Muscle layer of colon (tissue), 2 donors: ENCODE data around the gene MRGPRF.

Experiments
- H3K27ac ChIP-seq: one replicate; pipeline ENCODE4 v1.7.0; 2013; ENCODE audit warnings: low read depth, mild to moderate bottlenecking, low read length, moderate library complexity
- H3K27me3 ChIP-seq, 2 donors: one replicate each; pipeline ENCODE4 v1.7.0; 2013; ENCODE audit warnings: low read length in 2 of 2, mild to moderate bottlenecking in 2 of 2; ENCODE audit not compliant: insufficient read depth in 2 of 2, control insufficient read depth in 1 of 2
- H3K36me3 ChIP-seq: one replicate; pipeline ENCODE4 v1.7.0; 2013; ENCODE audit warnings: mild to moderate bottlenecking, low read length; ENCODE audit not compliant: insufficient read depth
- H3K4me1 ChIP-seq: one replicate; pipeline ENCODE4 v1.7.0; 2013; ENCODE audit warnings: mild to moderate bottlenecking, low read length; ENCODE audit not compliant: insufficient read depth
- H3K4me3 ChIP-seq, 2 donors: one replicate each; pipeline ENCODE4 v1.7.0; 2013; ENCODE audit warnings: low read length in 2 of 2, low read depth in 1 of 2, mild to moderate bottlenecking in 1 of 2, moderate library complexity in 1 of 2
- H3K9ac ChIP-seq: one replicate; pipeline ENCODE4 v1.7.0; 2013; ENCODE audit warnings: low read length
- H3K9me3 ChIP-seq: one replicate; pipeline ENCODE4 v1.7.0; 2013; ENCODE audit warnings: mild to moderate bottlenecking, low read length
- donor health status: abdominal sarcoma.
- donor health status: Adenocarcinoma of cecum.

Gene MRGPRF

DNA sequence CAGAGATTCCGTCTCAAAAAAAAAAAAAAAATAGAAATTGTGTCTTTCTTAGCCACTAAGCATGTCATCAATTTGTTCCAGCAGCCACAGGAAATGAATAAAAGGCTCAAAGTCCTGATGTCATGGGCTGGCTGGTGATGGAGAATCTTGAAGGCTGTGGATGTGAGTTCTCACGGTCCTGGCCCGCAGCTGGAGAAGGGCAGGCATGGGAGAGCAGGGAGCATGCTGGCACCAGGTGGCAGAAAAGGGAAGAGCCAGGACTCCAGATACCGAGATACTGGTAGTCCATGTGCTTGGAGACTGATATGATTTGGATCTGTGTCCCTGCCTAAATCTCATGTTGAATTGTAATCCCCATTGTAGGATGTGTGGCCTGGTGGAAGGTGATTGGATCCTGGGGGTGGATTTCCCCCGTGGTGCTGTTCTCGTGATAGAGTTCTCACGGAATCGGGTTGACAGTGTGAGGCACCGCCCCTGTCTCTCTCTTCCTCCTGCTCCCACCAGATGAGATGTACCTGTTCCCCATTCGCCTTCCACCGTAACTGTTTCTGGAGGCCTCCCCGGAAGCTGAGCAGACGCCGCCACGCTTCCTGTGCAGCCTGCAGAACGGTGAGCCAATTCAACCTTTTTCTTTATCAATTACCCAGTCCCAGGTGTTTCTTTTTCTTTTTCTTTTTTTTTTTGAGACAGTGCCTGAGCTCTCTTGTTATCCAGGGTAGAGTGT is 50.4 kb downstream of the MRGPRF start:
- Histone ChIP-seq H3K9ac (no peak overlapping the region), H3K27ac (no peak overlapping the region), H3K36me3 (no peaks in the 10 kb centered on the region)

DNA sequence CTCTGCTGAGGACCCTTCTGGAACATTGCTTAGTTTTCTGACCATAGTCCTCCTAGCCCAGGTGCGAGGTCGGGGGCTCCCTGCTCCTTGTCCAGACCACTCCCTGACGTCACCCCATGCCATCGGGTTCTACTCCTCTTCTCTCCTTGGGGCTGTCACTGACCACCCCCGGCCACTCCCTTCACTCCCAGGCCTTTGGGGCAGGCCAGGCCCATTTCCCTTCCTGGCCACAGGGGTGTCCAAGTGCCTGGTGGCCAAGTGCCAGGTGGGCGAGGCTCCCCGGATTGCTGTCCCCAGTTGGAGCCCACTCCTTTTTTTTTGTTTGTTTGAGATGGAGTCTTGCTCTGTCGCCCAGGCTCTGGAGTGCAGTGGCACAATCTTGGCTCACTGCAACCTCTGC is 51.8 kb downstream of the MRGPRF start:
- Histone ChIP-seq H3K4me3 (no peak overlapping the region), H3K27ac (no peak overlapping the region), H3K36me3 (no peaks in the 10 kb centered on the region), H3K4me1 (peaks cover 9% of the 10 kb centered on the region), H3K27me3 (no peaks in the 10 kb centered on the region), H3K9ac (no peak overlapping the region), H3K9me3 (no peaks in the 10 kb centered on the region)

More for the DNA sequence above, 50.4 kb downstream of the MRGPRF start:
- Histone ChIP-seq H3K9me3 (no peaks in the 10 kb centered on the region), H3K4me1 (no peaks in the 10 kb centered on the region), H3K27me3 (no peaks in the 10 kb centered on the region), H3K4me3 (no peak overlapping the region)

DNA sequence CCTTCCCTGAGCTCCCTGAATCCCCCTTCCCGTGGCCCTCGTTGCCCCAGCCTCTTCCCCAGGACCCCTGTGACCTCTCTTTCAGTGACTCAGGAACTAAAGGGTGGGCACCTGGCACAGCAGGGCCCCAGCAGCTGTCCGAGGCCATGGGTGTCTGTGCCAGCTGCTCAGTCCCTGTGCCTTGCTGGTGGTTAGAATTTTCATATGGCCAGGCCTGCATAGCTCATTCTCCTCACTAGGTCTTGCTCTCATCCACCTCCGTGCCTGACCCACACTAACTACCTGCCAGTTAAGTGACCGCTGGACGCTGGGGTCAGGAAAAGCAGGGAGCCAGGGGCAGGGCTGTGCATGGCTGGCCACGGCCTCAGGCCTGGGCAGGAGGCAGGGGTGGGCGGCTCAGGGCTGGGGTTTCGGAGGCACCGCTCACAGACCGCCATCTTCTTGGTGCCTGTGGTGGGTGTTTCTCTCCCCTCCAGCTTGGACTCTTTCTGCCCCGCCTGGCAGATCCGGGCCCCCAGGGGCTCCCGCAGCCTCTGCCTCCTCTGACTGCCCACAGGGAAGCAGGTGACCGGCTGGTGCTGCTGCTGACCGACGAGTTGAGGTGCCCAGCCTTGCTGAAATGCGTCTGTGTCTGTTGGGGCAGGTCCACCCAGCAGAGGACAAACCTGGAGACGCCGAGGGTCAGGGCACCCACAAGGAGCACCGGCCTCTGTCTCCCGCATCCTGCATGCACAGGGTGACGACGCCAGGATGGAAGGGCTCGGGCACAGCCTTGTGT is 52.6 kb downstream of the MRGPRF start:
- no peak overlapping the region for H3K4me3 ChIP-seq
- H3K4me1 ChIP-seq: peaks cover 14% of the 10 kb centered on the region
- H3K9me3 ChIP-seq: no peaks in the 10 kb centered on the region
- H3K27me3 ChIP-seq: no peaks in the 10 kb centered on the region
- no peak overlapping the region for H3K9ac ChIP-seq
- H3K36me3 ChIP-seq: no peaks in the 10 kb centered on the region
- H3K27ac ChIP-seq: no peak overlapping the region

- Histone ChIP-seq H3K4me1 (peaks cover 22% of the 10 kb centered on the region), H3K27ac (no peak overlapping the region)
Measured at GRCh38 chr11:68959465-68960293, 53.4 kb downstream of the MRGPRF start.

GRCh38 chr11:68958211-68958610 is 54.8 kb downstream of the MRGPRF start:
- H3K9me3 ChIP-seq: no peaks in the 10 kb centered on the region
- no peaks in the 10 kb centered on the region for H3K36me3 ChIP-seq
- no peaks in the 10 kb centered on the region for H3K27me3 ChIP-seq
- no peak overlapping the region for H3K9ac ChIP-seq
- H3K4me1 ChIP-seq: peaks cover 23% of the 10 kb centered on the region
- no peak overlapping the region for H3K27ac ChIP-seq
- no peak overlapping the region for H3K4me3 ChIP-seq

More at GRCh38 chr11:68959465-68960293, 53.4 kb downstream of the MRGPRF start:
- no peaks in the 10 kb centered on the region for H3K27me3 ChIP-seq
- H3K9me3 ChIP-seq: no peaks in the 10 kb centered on the region
- no peak overlapping the region for H3K4me3 ChIP-seq
- H3K9ac ChIP-seq: no peak overlapping the region
- no peaks in the 10 kb centered on the region for H3K36me3 ChIP-seq

- Histone ChIP-seq H3K9me3 (no peaks in the 10 kb centered on the region), H3K4me3 (peak overlapping the region in 1 of 2 donors; percentile 33), H3K36me3 (no peaks in the 10 kb centered on the region), H3K27ac (peak overlapping the region; percentile 78), H3K4me1 (peaks cover 23% of the 10 kb centered on the region), H3K9ac (peak overlapping the region; percentile 25), H3K27me3 (no peaks in the 10 kb centered on the region)
Measured at GRCh38 chr11:68956547-68957254, 56.3 kb downstream of the MRGPRF start.

GRCh38 chr11:68956142-68956541 is 56.9 kb downstream of the MRGPRF start:
- Histone ChIP-seq H3K27ac (peak overlapping the region; percentile 78), H3K4me3 (no peak overlapping the region), H3K9me3 (no peaks in the 10 kb centered on the region), H3K36me3 (no peaks in the 10 kb centered on the region), H3K27me3 (no peaks in the 10 kb centered on the region), H3K4me1 (peaks cover 23% of the 10 kb centered on the region), H3K9ac (peak overlapping the region; percentile 25)

GRCh38 chr11:68955607-68955958 is 57.5 kb downstream of the MRGPRF start:
- no peaks in the 10 kb centered on the region for H3K27me3 ChIP-seq
- no peaks in the 10 kb centered on the region for H3K36me3 ChIP-seq
- no peaks in the 10 kb centered on the region for H3K9me3 ChIP-seq
- H3K4me3 ChIP-seq: no peak overlapping the region
- peak overlapping the region; percentile 89 for H3K27ac ChIP-seq
- peaks cover 23% of the 10 kb centered on the region for H3K4me1 ChIP-seq
- no peak overlapping the region for H3K9ac ChIP-seq

GRCh38 chr11:68954836-68955606 is 58.0 kb downstream of the MRGPRF start:
- H3K9ac ChIP-seq: no peak overlapping the region
- H3K27me3 ChIP-seq: no peaks in the 10 kb centered on the region
- peak overlapping the region; percentile 89 for H3K27ac ChIP-seq
- peaks cover 23% of the 10 kb centered on the region for H3K4me1 ChIP-seq
- H3K9me3 ChIP-seq: no peaks in the 10 kb centered on the region
- no peak overlapping the region for H3K4me3 ChIP-seq
- no peaks in the 10 kb centered on the region for H3K36me3 ChIP-seq
